Renal pelvis (tissue), 4 donors: ENCODE results near the gene SLC1A7. TPM values are rescaled to one million over a fixed set of nuclear protein-coding genes. Genes with fewer than 3 reads are reported as not detected.

Experiments
- DNase-seq: peaks from one replicate; pipeline ENCODE4 v3.0.0-alpha.2; 2013
- polyA plus RNA-seq, 3 donors: library from polyadenylated mRNA; unstranded; fragments of 120-200 nt; gene quantifications; one replicate each; pipeline ENCODE4 v1.2.1, GENCODE V29; 2013; ENCODE audit not compliant: insufficient read length in 3 of 3

SLC1A7 gene
- polyA plus RNA-seq, 3 donors, result 0.08 to 0.09 (median 0.09) TPM

GRCh38 chr1:53134961-53135734 is 7.3 kb downstream of the SLC1A7 start:
- DNase-seq, result no peak

GRCh38 chr1:53134042-53134485 is 8.4 kb downstream of the SLC1A7 start:
- DNase-seq, result no peak

- no peak for DNase-seq
These were observed 9.0 kb downstream of the SLC1A7 start for GRCh38 chr1:53133261-53134041.

GRCh38 chr1:53132176-53132575 is 10.3 kb downstream of the SLC1A7 start:
- no peak for DNase-seq

GRCh38 chr1:53131590-53131938 is 10.9 kb downstream of the SLC1A7 start:
- no peak for DNase-seq

DNA sequence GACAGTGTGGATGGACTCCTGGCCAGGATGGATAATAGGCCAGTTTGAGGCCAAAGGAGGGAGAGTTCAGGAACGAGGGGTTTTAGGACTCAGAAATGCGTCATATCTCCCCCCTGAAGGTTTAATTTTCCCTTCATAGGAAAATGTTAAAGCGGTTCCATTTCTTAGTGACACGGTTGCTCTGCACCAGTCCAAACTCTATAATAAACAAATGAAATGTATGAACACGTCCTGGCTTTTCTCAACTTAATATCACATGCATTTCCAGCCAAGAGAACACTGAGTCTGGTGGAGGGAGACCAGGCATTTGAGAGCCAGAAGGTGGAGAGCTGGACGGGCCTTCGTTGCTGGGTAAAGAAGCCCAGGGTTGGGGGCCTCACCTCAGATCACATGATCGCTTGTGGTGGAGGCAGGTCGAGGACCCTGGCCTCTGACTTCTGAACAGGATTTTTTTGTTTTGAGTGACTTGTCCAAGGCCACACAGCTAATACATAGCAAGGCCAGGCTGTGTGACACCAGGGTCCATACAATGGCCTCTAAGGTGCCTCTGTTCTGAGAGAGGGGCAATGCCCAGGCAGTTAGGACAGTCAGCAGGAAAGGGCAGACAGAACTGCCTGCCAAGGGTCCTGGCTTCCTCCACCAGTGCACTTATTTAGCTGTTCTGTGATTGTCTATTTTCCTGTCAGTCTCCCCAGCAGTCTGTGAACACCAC is 11.4 kb downstream of the SLC1A7 start:
- DNase-seq, result no peak

- no peak for DNase-seq
These were observed 11.9 kb downstream of the SLC1A7 start for GRCh38 chr1:53130598-53130877.

DNA sequence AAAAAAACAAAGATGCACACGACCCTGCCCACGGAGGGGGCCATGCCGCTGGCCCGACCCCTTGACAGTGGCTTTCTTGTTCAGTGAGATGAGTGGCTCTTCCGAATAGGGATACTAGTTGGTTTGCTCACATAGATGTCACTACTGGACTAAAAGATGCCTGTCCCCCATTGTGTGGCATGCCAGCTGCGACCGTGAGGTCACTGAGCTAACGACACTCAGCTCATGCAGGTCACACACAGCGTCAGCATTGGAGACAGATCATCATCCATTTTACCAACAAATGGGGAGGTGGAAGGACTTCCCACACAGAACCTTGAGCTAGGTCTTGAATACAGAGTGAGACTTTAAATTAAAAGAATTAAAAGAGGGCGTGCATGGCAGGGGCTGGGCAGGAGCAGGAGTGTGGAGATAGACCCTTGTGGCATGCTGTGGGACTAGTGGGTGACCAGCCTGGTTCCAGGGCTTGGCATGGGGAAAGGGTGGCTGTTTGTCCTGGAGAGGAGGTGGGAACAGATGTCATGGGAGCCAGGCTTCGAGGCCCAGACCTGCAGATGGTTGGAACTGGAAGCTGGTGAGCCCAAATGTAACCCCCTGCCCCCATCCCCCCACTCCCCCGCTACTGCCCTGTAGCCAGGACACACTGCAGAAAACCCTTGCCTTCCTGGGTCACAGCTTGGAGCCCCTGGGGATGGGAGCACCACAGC is 12.4 kb downstream of the SLC1A7 start:
- DNase-seq, result no peak

GRCh38 chr1:53128401-53128800 is 14.0 kb downstream of the SLC1A7 start:
- no peak for DNase-seq

DNA sequence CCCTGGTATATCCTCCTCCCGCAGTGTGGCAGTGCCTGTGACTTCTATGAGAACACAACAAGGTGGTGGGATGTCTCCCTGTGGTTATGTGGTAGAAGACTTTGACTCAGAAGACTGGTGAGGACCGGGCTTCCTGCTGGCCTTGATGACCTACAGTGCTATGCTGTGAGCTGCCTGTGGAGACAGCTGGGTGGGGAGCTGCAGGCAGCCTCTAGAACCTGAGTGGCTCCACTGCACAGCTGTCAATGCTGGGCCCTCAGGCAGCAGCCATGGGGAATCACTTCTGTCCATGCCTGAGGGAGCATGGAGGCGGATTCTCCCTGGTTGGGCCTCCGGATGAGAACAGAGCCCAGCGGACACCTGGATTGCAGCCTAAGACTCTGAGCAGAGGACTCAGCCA is 14.9 kb downstream of the SLC1A7 start:
- DNase-seq, result no peak

- DNase-seq, result no peak
These were observed 15.9 kb downstream of the SLC1A7 start for GRCh38 chr1:53126495-53126894.

DNA sequence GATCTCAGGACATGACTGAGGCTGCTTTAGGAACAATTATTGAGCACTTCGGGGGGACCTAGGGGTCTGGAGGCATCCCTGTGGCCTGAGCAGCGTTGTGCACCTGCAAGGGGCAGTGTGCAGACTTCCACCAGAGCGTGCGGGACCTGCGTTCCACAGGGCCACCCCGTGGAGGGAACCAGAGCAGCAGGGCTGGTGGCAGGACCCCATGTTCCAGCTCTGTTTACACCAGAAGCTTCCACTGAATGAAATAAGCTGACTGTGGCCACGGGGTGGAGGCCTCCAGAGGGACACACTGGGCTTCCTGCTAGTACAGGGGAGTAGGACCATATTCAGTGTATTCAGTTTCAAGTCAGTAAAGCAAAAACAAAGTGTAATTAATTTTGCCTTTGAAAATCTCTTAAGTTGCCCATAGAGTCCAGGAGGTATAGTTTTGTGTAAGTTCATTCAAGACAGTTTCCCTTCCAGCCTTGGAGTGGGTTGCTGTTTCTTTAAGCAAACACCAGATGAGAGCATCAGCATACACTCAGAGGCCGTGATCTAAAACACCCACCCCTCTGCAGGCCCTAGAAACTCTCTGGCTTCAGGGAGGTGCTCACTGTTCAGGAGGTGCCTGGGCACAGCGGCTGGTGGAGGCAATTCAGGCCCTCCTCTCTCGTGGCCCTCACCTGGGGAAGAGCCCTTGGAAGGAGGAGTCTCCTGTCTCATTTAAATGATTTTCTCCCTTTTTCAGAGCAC is 16.6 kb downstream of the SLC1A7 start:
- no peak for DNase-seq

GRCh38 chr1:53125122-53125521 is 17.3 kb downstream of the SLC1A7 start:
- no peak for DNase-seq

DNA sequence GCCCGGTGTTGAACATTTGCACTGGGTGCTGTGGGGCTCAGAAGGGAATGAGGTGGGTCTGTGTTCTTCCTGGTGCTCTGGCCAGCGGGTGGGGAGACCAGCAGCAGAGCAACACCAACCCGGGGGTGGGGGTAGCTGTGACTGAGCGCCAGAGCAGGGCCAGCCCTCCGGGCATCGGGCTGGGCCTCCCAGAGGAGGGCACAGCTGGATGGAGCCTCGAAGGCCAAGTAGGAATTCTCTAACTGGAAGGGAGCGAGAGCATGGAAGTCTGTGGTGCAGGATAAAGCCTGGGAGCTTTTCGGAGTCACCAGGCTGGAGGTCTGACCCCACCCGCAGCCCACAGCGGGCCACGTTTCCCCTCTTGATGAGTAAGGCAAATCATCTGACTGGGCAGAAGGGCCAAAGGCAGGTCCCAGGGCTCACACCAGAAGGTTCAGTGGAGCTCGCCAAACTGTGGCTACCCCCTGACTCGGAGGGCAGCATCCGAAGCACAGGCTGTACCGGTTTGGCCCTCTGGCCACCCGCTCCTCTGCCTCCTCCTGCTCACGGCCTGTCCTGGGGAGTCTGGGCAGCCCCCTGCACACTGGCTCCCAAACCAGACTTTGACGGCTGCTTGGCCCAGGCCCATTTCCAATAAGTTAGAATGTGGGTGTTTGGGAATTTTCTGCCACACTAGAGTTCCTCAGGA is 18.8 kb downstream of the SLC1A7 start:
- DNase-seq, result no peak

- no peak for DNase-seq
These were observed 19.5 kb downstream of the SLC1A7 start for GRCh38 chr1:53122961-53123413.

GRCh38 chr1:53122201-53122885 is 20.1 kb downstream of the SLC1A7 start:
- no peak for DNase-seq

DNA sequence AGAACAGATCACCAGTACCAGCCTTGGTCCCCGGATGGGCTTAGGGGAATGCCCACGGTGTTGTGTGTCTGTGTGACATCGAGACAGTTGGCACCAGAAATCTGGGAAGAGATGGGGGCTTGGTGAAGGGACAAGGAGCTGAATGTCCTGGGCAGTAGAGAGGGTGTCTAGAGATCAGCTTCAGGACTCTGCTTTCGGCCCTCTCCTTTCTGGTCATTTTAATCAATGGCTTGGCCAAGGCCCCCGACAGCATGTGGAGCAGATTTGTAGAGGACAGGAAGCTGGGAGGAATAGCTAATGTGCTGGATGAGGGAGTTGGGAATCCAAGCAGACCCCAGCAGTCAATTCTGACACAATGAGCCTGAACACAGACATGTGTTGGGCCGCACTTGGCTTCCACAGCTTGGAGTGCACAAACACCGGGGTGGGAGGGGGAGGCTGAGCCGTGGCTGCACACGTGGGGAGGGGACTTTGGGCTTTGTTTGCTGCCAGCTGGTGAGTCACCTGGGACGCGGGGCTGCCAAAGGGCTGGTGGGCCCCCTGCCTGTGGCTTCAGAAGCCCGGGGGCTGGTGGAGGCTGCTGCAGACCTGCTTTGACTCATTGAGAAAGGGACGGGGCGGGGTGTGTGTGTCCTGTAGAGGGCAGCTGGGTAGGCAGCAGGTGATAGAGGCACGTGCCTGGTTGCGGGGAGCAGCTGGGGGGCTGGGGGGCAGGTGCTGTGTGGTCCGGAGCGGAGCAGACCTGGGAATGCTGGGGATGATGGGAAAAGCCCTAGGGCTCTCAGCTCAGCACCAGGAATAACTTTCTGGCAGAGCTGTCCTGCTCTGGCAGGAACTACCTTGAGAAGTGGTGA is 20.9 kb downstream of the SLC1A7 start:
- DNase-seq, result no peak

DNA sequence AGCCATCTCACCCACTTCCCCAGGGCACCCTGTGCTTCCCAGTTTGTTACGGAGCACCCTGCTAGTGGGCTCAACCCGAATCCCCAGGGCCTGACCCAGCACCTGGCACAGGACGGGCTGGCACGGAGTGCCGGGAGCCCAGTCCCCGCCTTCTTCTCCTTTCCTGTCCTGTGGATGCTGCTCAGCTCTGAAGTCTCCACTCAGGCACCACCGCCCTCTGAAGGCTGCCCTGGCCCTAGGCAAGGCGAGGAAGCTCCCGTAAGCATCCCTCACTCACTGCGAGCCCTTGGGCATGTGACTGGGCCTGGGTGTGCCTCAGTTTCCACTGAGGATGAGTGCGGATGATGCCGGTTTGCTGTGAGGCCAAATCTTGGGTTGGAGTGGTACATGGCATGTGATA is 21.8 kb downstream of the SLC1A7 start:
- DNase-seq, result no peak

DNA sequence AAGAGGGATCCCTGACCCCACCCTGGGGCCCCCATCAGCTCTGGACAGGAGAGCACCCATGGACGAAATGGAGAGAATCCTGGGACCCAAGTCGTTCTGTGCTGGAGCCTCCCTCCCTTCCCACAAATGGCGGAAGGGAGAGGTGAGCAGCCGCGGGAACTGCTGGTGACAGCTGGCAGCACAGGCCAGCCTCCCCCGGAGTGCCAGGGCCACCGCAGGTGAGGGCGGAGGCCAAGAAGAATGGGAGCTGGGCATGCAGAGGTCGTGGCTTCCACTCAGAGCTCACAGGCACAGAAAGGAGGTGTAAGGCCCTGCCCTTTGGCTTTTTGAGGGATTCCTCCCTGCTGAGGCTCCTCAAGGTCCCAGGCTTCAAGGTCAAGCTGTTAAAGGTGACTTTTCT is 24.6 kb downstream of the SLC1A7 start:
- DNase-seq, result no peak
